Measurements from ENCODE around the gene ATF6B. TPM values are rescaled to one million over a fixed set of nuclear protein-coding genes. Genes with fewer than 3 reads are reported as not detected.
"Not testable (repeated sequence)": the region's sequence is repeated elsewhere in the genome, so short reads cannot be mapped to it uniquely, and the experiment has no call there.

The ATF6B gene
- polyA plus RNA-seq, 2 donors, result 47.5 to 60.2 TPM

DNA sequence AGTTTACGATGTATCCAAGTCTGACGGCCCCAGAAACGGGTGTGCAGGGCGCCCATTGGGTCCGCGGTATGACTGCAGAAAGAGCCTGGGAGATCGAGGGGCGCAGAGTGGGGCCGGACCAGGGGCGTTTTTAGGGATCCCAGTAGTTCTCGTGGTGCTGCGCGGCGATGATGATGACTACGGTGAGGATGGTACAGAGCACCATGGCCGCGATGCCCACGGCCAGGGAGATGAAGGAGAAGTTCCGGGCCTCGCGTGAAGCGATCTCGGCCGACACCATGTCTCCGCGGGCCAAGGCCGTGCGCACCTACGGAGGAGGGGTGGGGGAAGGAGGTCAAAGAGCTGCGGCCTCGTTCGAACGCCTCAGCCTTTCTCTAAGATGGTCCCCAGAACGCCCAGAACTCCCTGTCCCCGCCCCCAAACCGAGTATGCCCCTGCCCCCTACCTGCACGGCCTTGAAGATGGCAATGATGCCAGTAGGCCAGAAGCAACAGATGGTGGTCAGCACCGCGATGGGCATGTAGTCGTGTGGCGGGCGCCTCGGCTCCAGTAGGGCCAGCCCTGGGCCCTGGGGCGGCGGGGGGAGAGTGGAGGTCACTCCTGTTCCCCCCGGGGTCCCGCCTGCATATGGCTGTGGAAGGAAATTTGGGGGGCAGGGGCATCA, 21.2 kb upstream of the ATF6B start:
- Histone ChIP-seq H3K27ac (ENCODE audit: low read depth in 2 of 2, low read length in 1 of 2) (no peak overlapping the region), H3K4me1 (ENCODE audit: control insufficient read depth in 2 of 2, insufficient read depth in 2 of 2, low read length in 1 of 2) (peaks cover 0 to 3% of the 10 kb centered on the region in 2 donors), H3K9me3 (ENCODE audit: control insufficient read depth in 2 of 2, insufficient read depth in 1 of 2, low read depth in 1 of 2, low read length in 1 of 2) (no peaks in the 10 kb centered on the region), H3K4me3 (ENCODE audit: low read depth in 1 of 2, low read length in 2 of 2) (peak overlapping the region; percentile 38 to 60), H3K27me3 (ENCODE audit: control insufficient read depth in 1 of 2, insufficient read depth in 2 of 2, low read length in 2 of 2) (no peaks in the 10 kb centered on the region), H3K36me3 (ENCODE audit: control insufficient read depth in 2 of 2, insufficient read depth in 2 of 2, low read length in 1 of 2) (no peaks in the 10 kb centered on the region)
- 50 to 56% methylated on average over 46 to 47 of the region's 47 CpGs for WGBS, 2 donors

DNA sequence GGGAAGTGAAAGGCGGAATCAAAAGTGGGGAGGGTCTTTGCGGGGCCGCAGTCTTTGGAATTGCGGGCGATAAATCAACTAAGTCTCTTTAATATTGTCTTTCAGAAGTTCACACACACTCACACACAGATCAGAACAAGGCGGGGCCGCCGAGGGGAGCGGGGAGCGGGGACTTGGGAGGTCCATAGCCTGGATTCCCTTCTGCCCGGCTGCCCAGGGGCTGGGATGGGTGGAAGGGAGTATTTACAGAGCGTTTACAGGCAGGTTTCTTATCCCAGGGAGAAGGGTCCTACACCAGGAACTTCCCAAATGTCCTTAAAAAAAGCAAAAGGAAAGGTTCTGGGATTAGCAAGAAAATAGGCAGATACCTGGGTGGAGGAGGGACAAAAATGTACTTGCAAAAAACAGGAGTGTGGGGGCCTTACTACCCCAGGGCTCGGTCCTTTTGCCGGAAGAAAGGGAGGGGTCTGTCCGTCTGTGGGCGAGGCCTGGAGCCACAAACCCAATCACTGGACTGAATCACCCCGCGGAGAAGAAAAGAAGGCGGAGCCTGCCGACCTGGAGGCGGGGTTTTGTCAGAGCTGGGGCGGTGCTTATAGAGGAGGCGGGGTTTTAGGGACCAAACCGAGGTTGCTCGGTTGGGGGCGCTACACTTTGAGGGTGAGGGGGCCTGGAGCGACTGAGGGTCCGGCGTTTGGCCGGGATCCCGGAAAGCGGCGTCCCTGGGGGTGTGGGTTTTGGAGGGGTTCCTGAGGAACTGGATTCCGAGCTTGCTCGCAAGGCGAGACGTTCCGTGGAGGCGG, 20.4 kb upstream of the ATF6B start:
- H3K36me3 ChIP-seq (ENCODE audit: control insufficient read depth in 2 of 2, insufficient read depth in 2 of 2, low read length in 1 of 2), result no peaks in the 10 kb centered on the region
- peak overlapping the region; percentile 38 to 60 for H3K4me3 ChIP-seq (ENCODE audit: low read depth in 1 of 2, low read length in 2 of 2)
- 22 to 30% methylated on average over 39 of the region's 39 CpGs for WGBS, 2 donors
- no peaks in the 10 kb centered on the region for H3K27me3 ChIP-seq (ENCODE audit: control insufficient read depth in 1 of 2, insufficient read depth in 2 of 2, low read length in 2 of 2)
- H3K27ac ChIP-seq (ENCODE audit: low read depth in 2 of 2, low read length in 1 of 2), result peak overlapping the region in 1 of 2 donors; percentile 23
- peaks cover 0 to 3% of the 10 kb centered on the region in 2 donors for H3K4me1 ChIP-seq (ENCODE audit: control insufficient read depth in 2 of 2, insufficient read depth in 2 of 2, low read length in 1 of 2)
- no peaks in the 10 kb centered on the region for H3K9me3 ChIP-seq (ENCODE audit: control insufficient read depth in 2 of 2, insufficient read depth in 1 of 2, low read depth in 1 of 2, low read length in 1 of 2)

DNA sequence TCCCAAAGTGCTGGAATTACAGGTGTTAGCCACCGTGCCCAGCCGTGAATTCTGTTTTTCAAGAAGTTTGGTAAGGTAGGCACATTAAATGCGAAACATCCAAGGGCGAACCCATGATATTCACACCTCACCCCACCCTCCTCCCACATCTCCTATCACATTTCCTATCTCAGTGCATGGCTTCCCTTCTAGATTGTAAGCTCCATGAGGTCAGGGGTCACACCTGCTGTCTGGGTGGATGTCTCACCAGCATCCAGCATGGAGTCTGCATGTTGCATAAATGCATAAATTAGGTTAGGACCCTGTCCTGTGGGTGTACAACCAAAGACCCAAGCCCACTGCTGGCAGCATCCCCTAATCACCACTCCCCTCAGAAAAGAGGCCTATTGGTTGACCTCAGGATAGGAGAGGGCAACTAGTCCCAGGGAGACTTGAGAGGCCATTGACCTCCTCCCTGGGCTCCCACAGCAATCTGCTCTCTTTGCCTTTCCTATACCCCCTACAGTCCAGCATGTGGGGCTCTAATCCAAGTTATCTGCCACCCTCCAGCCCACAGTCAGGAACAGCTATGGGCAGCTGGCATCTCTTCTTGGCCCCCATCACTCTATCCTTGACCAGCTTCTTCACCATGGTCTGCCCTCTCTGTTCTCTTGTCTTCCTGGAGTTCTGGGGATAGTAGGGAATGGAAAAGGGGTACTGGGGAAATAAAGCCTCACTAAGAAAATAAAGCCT, 19.5 kb upstream of the ATF6B start:
- no peak overlapping the region for H3K4me3 ChIP-seq (ENCODE audit: low read depth in 1 of 2, low read length in 2 of 2)
- peaks cover 0 to 3% of the 10 kb centered on the region in 2 donors for H3K4me1 ChIP-seq (ENCODE audit: control insufficient read depth in 2 of 2, insufficient read depth in 2 of 2, low read length in 1 of 2)
- H3K27me3 ChIP-seq (ENCODE audit: control insufficient read depth in 1 of 2, insufficient read depth in 2 of 2, low read length in 2 of 2), result no peaks in the 10 kb centered on the region

DNA sequence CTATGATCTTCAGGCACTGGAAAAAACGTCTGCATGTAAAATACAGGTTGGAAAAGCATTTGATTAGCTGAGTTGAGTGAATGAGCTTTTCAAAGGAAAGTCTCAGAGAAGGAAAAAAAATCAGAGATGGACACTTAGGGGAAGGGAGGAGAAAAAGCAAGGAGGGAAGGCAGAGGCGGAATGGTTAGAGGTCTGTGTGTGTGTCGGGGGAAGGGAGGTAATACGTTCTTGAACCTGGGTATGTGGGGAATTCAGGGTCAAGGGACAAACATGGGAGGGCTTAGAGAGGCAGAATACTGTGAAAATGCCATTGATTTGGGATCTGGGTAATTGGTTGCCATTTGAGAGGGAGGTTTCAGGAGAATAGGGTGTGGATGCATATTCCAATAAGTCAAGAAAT, 18.6 kb upstream of the ATF6B start:
- no peak overlapping the region for H3K4me3 ChIP-seq (ENCODE audit: low read depth in 1 of 2, low read length in 2 of 2)
- no peaks in the 10 kb centered on the region for H3K36me3 ChIP-seq (ENCODE audit: control insufficient read depth in 2 of 2, insufficient read depth in 2 of 2, low read length in 1 of 2)
- WGBS, 2 donors, result 52 to 59% methylated on average over 4 of the region's 4 CpGs
- H3K9me3 ChIP-seq (ENCODE audit: control insufficient read depth in 2 of 2, insufficient read depth in 1 of 2, low read depth in 1 of 2, low read length in 1 of 2), result no peaks in the 10 kb centered on the region
- no peaks in the 10 kb centered on the region for H3K27me3 ChIP-seq (ENCODE audit: control insufficient read depth in 1 of 2, insufficient read depth in 2 of 2, low read length in 2 of 2)
- no peaks in the 10 kb centered on the region for H3K4me1 ChIP-seq (ENCODE audit: control insufficient read depth in 2 of 2, insufficient read depth in 2 of 2, low read length in 1 of 2)
- H3K27ac ChIP-seq (ENCODE audit: low read depth in 2 of 2, low read length in 1 of 2), result no peak overlapping the region

More for the DNA sequence above, 19.5 kb upstream of the ATF6B start:
- H3K27ac ChIP-seq (ENCODE audit: low read depth in 2 of 2, low read length in 1 of 2), result no peak overlapping the region
- no peaks in the 10 kb centered on the region for H3K9me3 ChIP-seq (ENCODE audit: control insufficient read depth in 2 of 2, insufficient read depth in 1 of 2, low read depth in 1 of 2, low read length in 1 of 2)
- H3K36me3 ChIP-seq (ENCODE audit: control insufficient read depth in 2 of 2, insufficient read depth in 2 of 2, low read length in 1 of 2), result no peaks in the 10 kb centered on the region
- WGBS, 2 donors, result 94 to 97% methylated on average over 4 of the region's 4 CpGs

DNA sequence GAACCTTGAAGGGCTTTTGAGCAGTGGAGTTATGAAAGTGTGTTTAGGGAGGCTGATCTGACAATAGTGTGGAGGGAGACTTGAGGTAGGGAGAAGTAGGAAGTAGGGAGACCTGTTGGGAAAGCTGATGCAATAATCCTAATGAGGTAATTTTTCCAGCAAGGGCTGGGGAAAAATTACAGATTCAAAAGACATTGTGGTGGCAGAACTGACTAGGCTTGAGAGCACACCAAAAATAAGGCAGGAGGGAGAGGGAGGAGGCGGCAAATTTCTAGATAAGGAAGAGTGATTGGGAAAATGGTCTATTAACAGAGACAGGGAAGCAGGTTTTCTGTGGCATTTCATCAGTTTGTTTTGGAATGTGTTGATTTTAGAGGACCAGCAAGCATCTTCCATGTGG, 18.2 kb upstream of the ATF6B start:
- 91 to 92% methylated on average over 1 of the region's 1 CpG for WGBS, 2 donors
- no peaks in the 10 kb centered on the region for H3K27me3 ChIP-seq (ENCODE audit: control insufficient read depth in 1 of 2, insufficient read depth in 2 of 2, low read length in 2 of 2)

DNA sequence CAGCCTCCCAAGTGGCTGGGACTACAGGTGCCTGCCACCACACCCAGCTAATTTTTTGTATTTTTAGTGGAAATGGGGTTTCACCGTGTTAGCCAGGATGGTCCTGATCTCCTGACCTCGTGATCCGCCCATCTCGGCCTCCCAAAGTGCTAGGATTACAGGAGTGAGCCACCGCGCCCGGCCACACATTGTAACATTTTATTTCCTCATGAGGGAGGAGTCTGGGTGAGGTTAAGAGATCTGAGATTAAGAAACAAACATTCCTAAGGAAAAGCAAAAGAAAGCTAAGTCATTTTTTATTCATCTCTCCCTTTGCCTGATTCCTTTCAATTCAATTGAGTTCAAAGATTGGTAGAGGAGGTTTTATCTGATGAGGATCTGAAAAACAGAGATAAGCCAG, 16.2 kb upstream of the ATF6B start:
- H3K27me3 ChIP-seq (ENCODE audit: control insufficient read depth in 1 of 2, insufficient read depth in 2 of 2, low read length in 2 of 2); H3K9me3 ChIP-seq (ENCODE audit: control insufficient read depth in 2 of 2, insufficient read depth in 1 of 2, low read depth in 1 of 2, low read length in 1 of 2); H3K4me3 ChIP-seq (ENCODE audit: low read depth in 1 of 2, low read length in 2 of 2); H3K4me1 ChIP-seq (ENCODE audit: control insufficient read depth in 2 of 2, insufficient read depth in 2 of 2, low read length in 1 of 2); H3K27ac ChIP-seq (ENCODE audit: low read depth in 2 of 2, low read length in 1 of 2); H3K36me3 ChIP-seq (ENCODE audit: control insufficient read depth in 2 of 2, insufficient read depth in 2 of 2, low read length in 1 of 2): not testable (repeated sequence)
- WGBS, 2 donors, result 62 to 72% methylated on average over 7 of the region's 7 CpGs

More for the DNA sequence above, 18.2 kb upstream of the ATF6B start:
- Histone ChIP-seq H3K36me3 (ENCODE audit: control insufficient read depth in 2 of 2, insufficient read depth in 2 of 2, low read length in 1 of 2) (no peaks in the 10 kb centered on the region), H3K9me3 (ENCODE audit: control insufficient read depth in 2 of 2, insufficient read depth in 1 of 2, low read depth in 1 of 2, low read length in 1 of 2) (no peaks in the 10 kb centered on the region), H3K4me1 (ENCODE audit: control insufficient read depth in 2 of 2, insufficient read depth in 2 of 2, low read length in 1 of 2) (no peaks in the 10 kb centered on the region), H3K4me3 (ENCODE audit: low read depth in 1 of 2, low read length in 2 of 2) (no peak overlapping the region), H3K27ac (ENCODE audit: low read depth in 2 of 2, low read length in 1 of 2) (no peak overlapping the region)

DNA sequence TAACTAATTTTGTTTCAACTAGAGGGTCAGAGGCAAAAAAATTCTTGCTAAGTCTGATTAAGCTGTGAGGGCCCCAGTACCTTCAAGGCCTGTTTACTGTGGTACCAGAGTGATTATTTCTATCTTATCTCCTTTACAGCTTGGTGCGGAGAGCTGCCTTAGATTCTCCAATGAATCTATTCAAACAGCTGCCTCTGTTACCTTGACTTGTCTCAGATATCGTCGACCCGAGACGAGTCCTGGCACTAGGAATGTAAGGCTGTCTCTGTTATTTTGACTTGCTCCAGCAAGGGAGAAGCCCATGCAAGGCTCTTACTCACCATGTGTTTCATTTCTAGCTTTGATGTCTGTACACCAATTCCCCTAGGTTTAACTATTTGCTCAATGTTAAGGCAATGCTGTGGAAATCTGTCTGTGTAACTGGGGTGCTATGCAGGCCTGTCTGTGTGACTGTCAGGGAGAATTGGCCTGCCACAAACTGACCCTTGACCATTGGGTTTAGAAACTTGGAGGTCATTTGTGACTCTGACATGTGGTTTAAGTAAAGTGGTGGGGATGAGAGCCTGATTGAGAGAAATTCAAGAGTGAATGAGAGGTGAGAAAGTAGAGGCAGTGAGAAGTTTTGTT, 12.5 kb upstream of the ATF6B start:
- no peaks in the 10 kb centered on the region for H3K36me3 ChIP-seq (ENCODE audit: control insufficient read depth in 2 of 2, insufficient read depth in 2 of 2, low read length in 1 of 2)
- WGBS, 2 donors, result 43 to 64% methylated on average over 5 of the region's 5 CpGs

DNA sequence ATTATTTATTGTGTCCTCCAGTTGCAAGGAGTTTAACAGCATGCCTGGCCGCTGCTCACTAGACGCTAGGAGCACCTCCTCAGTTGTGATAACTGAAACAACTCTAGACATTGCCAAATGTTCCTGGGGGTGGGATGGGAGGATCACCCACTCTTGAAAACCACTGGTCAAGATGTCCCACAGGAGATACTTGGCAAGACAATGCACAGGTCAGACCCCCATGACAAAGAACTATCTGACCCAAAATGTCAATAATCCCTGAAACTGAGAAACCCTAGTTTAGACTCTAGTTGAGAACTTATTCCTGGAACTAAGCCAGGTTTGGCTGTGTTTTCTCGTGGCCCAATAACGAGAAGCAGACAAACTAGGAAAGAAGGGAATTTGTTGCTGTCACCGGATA, 11.5 kb upstream of the ATF6B start:
- Histone ChIP-seq H3K4me3 (ENCODE audit: low read depth in 1 of 2, low read length in 2 of 2) (no peak overlapping the region), H3K27ac (ENCODE audit: low read depth in 2 of 2, low read length in 1 of 2) (no peak overlapping the region), H3K4me1 (ENCODE audit: control insufficient read depth in 2 of 2, insufficient read depth in 2 of 2, low read length in 1 of 2) (no peaks in the 10 kb centered on the region), H3K36me3 (ENCODE audit: control insufficient read depth in 2 of 2, insufficient read depth in 2 of 2, low read length in 1 of 2) (no peaks in the 10 kb centered on the region), H3K27me3 (ENCODE audit: control insufficient read depth in 1 of 2, insufficient read depth in 2 of 2, low read length in 2 of 2) (no peaks in the 10 kb centered on the region), H3K9me3 (ENCODE audit: control insufficient read depth in 2 of 2, insufficient read depth in 1 of 2, low read depth in 1 of 2, low read length in 1 of 2) (no peaks in the 10 kb centered on the region)
- 75 to 81% methylated on average over 5 of the region's 5 CpGs for WGBS, 2 donors

More for the DNA sequence above, 12.5 kb upstream of the ATF6B start:
- H3K27ac ChIP-seq (ENCODE audit: low read depth in 2 of 2, low read length in 1 of 2), result no peak overlapping the region
- H3K4me3 ChIP-seq (ENCODE audit: low read depth in 1 of 2, low read length in 2 of 2), result no peak overlapping the region
- H3K27me3 ChIP-seq (ENCODE audit: control insufficient read depth in 1 of 2, insufficient read depth in 2 of 2, low read length in 2 of 2), result no peaks in the 10 kb centered on the region
- no peaks in the 10 kb centered on the region for H3K9me3 ChIP-seq (ENCODE audit: control insufficient read depth in 2 of 2, insufficient read depth in 1 of 2, low read depth in 1 of 2, low read length in 1 of 2)
- no peaks in the 10 kb centered on the region for H3K4me1 ChIP-seq (ENCODE audit: control insufficient read depth in 2 of 2, insufficient read depth in 2 of 2, low read length in 1 of 2)

DNA sequence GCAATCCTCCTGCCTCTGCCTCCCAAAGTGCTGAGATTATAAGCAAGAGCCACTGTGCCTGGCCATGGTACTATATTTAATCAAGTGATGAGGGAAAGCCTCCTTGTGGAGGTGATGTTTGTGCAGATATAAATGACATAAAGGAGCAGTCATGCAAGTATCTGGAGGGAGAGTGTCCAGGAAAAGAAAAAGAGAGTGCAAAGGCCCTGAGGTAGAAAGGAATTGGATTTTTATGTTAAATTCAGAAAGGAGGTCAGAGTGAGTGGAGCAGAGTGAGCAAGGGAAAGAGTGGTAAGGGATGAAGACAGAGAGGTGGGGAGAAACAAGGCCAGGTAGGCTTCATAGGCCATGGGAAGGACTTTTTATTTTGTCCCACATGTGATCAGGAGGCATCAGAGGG, 9.4 kb upstream of the ATF6B start:
- Histone ChIP-seq H3K4me3 (ENCODE audit: low read depth in 1 of 2, low read length in 2 of 2) (no peak overlapping the region), H3K9me3 (ENCODE audit: control insufficient read depth in 2 of 2, insufficient read depth in 1 of 2, low read depth in 1 of 2, low read length in 1 of 2) (no peaks in the 10 kb centered on the region), H3K27me3 (ENCODE audit: control insufficient read depth in 1 of 2, insufficient read depth in 2 of 2, low read length in 2 of 2) (no peaks in the 10 kb centered on the region), H3K36me3 (ENCODE audit: control insufficient read depth in 2 of 2, insufficient read depth in 2 of 2, low read length in 1 of 2) (no peaks in the 10 kb centered on the region), H3K27ac (ENCODE audit: low read depth in 2 of 2, low read length in 1 of 2) (no peak overlapping the region), H3K4me1 (ENCODE audit: control insufficient read depth in 2 of 2, insufficient read depth in 2 of 2, low read length in 1 of 2) (peaks cover 0 to 1% of the 10 kb centered on the region in 2 donors)
